Mesenchymal stem cell (in vitro differentiated cells and primary cell): Measurements from ENCODE around the gene ZNF804B.

ENCODE experiments used
- DNase-seq: peaks from one replicate; pipeline ENCODE4 v3.0.0-alpha.2; 2013
- H2AFZ ChIP-seq: one replicate; pipeline ENCODE4 v1.6.1; 2013; ENCODE audit warnings: low read depth, mild to moderate bottlenecking, control low read depth, inconsistent platforms, low read length, moderate library complexity
- H2AK5ac ChIP-seq: 2 replicates; pipeline ENCODE4 v1.6.1; 2013; ENCODE audit warnings: low read length, moderate library complexity, mild to moderate bottlenecking, inconsistent platforms; ENCODE audit not compliant: severe bottlenecking
- H2BK120ac ChIP-seq: one replicate; pipeline ENCODE4 v1.6.1; 2013; ENCODE audit warnings: low read depth, mild to moderate bottlenecking, inconsistent platforms, low read length, moderate library complexity
- H2BK12ac ChIP-seq, 2 experiments: one replicate each; pipeline ENCODE4 v1.6.1; 2013; ENCODE audit warnings: inconsistent platforms in 2 of 2, low read length in 2 of 2, mild to moderate bottlenecking in 2 of 2, moderate library complexity in 2 of 2, control low read depth in 1 of 2
- H2BK15ac ChIP-seq: one replicate; pipeline ENCODE4 v1.6.1; 2013; ENCODE audit warnings: mild to moderate bottlenecking, low read depth, inconsistent platforms; ENCODE audit not compliant: poor library complexity, severe bottlenecking
- H2BK5ac ChIP-seq: 2 replicates; pipeline ENCODE4 v1.6.1; 2013; ENCODE audit warnings: low read depth, mild to moderate bottlenecking, low read length, control low read depth, inconsistent platforms; ENCODE audit not compliant: poor library complexity, severe bottlenecking
- H3K14ac ChIP-seq, 2 experiments: one replicate each; pipeline ENCODE4 v1.6.1; 2013; ENCODE audit warnings: inconsistent platforms in 2 of 2, low read length in 2 of 2, control low read depth in 1 of 2, mild to moderate bottlenecking in 1 of 2, moderate library complexity in 1 of 2
- H3K18ac ChIP-seq, 2 experiments: one replicate each; pipeline ENCODE4 v1.6.1; 2013; ENCODE audit warnings: inconsistent platforms in 2 of 2, low read length in 2 of 2, control low read depth in 1 of 2, low read depth in 1 of 2, mild to moderate bottlenecking in 1 of 2
- H3K23ac ChIP-seq, 2 experiments: one replicate each; pipeline ENCODE4 v1.6.1; 2013; ENCODE audit warnings: inconsistent platforms in 2 of 2, low read length in 2 of 2, mild to moderate bottlenecking in 2 of 2, moderate library complexity in 2 of 2, control low read depth in 1 of 2
- H3K27ac ChIP-seq: 2 replicates; pipeline ENCODE4 v1.5.1; 2013; ENCODE audit warnings: mild to moderate bottlenecking, moderate library complexity, low read length, control low read depth, inconsistent platforms; ENCODE audit not compliant: poor library complexity, severe bottlenecking
- H3K27me3 ChIP-seq, 2 experiments: 2 replicates each; pipeline versions ENCODE4 v1.6.1 to v1.7.0; 2013; ENCODE audit warnings: low read length in 2 of 2, mild to moderate bottlenecking in 2 of 2, moderate library complexity in 2 of 2, control low read depth in 1 of 2, inconsistent platforms in 1 of 2; ENCODE audit not compliant: control insufficient read depth in 1 of 2, insufficient read depth in 1 of 2
- H3K36me3 ChIP-seq, 2 experiments: 2 replicates each; pipeline versions ENCODE4 v1.6.1 to v1.7.0; 2013; ENCODE audit warnings: low read length in 2 of 2, control low read depth in 1 of 2, inconsistent platforms in 1 of 2, low read depth in 1 of 2, mild to moderate bottlenecking in 1 of 2; ENCODE audit not compliant: insufficient read depth in 2 of 2, control insufficient read depth in 1 of 2
- H3K4ac ChIP-seq, 2 experiments: one replicate each; pipeline ENCODE4 v1.6.1; 2013; ENCODE audit warnings: inconsistent platforms in 2 of 2, low read length in 2 of 2, mild to moderate bottlenecking in 2 of 2, moderate library complexity in 2 of 2, control low read depth in 1 of 2, low read depth in 1 of 2
- H3K4me1 ChIP-seq: 2 replicates; pipeline ENCODE4 v1.6.1; 2013; ENCODE audit warnings: low read depth, low read length, control low read depth; ENCODE audit not compliant: control insufficient read depth, insufficient read depth
- H3K4me2 ChIP-seq: 2 replicates; pipeline ENCODE4 v1.6.1; 2013; ENCODE audit warnings: low read length, mild to moderate bottlenecking, inconsistent platforms; ENCODE audit not compliant: poor library complexity, severe bottlenecking
- H3K4me3 ChIP-seq, 2 experiments: 2 replicates each; pipeline versions ENCODE4 v1.5.1 to v1.7.0; 2013; ENCODE audit warnings: low read length in 2 of 2, mild to moderate bottlenecking in 2 of 2, control low read depth in 1 of 2, low read depth in 1 of 2; ENCODE audit not compliant: insufficient read depth in 1 of 2
- H3K79me1 ChIP-seq: replicated peaks from 2 replicates; pipeline ENCODE4 v1.6.1; 2013; ENCODE audit warnings: mild to moderate bottlenecking, control low read depth, low read length, inconsistent platforms; ENCODE audit not compliant: poor library complexity, severe bottlenecking
- H3K9ac ChIP-seq: 2 replicates; pipeline ENCODE4 v1.7.0; 2013; ENCODE audit warnings: mild to moderate bottlenecking, low read length, moderate library complexity
- H3K9me3 ChIP-seq: 2 replicates; pipeline ENCODE4 v1.7.0; 2013; ENCODE audit warnings: mild to moderate bottlenecking, low read length; ENCODE audit not compliant: control insufficient read depth
- H4K8ac ChIP-seq: one replicate; pipeline ENCODE4 v1.6.1; 2013; ENCODE audit warnings: inconsistent platforms, mild to moderate bottlenecking, low read length, moderate library complexity
- H4K91ac ChIP-seq: one replicate; pipeline ENCODE4 v1.6.1; 2013; ENCODE audit warnings: mild to moderate bottlenecking, low read length, inconsistent platforms
- WGBS: methylation state at CpG from one replicate; pipeline ENCODE4 v1.1.7; 2013; ENCODE audit warnings: mixed read lengths; 5-methylcytosine and 5-hydroxymethylcytosine counted together

ZNF804B gene

DNA sequence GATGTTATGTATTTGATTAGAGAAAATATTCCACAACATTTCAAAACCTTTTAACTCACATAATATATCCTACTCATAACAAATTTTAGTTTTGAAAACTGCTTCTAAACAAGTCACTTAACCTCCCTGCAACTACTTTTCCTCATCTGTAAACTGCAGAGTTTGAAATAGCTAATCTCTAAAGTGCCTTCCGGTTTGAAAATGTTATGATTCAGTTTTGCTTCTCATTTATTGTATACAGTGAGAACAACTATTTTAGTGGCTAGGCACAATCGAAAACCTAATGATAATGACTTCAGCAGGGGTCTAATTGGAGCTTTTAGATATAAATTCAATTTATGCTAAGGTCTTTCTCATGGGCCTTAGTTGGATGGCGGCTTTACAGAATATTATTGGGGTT is 66.7 kb downstream of the ZNF804B start:
- no peak for DNase-seq
- no peak overlapping the region for H3K4ac ChIP-seq
- WGBS: no CpG with 5 or more reads among the region's 3 CpGs

DNA sequence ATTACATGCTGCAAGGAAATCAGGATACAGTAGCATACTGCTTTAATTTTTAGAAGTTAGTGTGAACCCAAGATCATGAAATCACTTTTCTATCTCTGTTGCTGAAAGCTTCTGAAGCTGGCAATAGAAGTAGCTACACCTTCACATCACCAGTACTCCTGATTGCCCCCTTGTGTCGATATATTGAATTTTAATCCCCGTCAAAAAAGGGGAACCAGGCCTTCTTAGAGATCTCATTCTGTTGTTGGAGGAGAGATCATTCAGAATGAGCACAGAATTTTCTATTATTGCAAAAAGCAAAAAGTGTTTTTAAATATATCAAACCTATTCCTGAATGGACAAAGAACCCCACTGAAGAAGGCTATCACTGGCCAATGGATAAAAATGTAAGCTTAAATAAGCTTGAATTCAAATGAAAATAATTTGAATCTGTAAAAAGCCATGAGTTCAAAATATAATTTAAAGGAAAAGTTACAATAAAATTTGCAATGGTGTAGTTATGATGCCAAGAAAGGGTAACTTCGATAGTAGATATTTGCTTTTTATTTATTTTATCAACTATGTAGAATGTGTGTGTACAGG is 75.7 kb downstream of the ZNF804B start:
- no peak overlapping the region for H3K18ac ChIP-seq
- no peak overlapping the region for H3K4me2 ChIP-seq
- H2BK5ac ChIP-seq: no peak overlapping the region
- no peak overlapping the region for H4K8ac ChIP-seq
- H4K91ac ChIP-seq: no peak overlapping the region
- no peak overlapping the region for H3K27ac ChIP-seq
- no peak overlapping the region for H3K14ac ChIP-seq
- H2BK12ac ChIP-seq: no peak overlapping the region
- WGBS: no CpG with 5 or more reads among the region's 3 CpGs
- H3K36me3 ChIP-seq: no peaks in the 10 kb centered on the region
- H2BK120ac ChIP-seq: no peak overlapping the region
- H3K79me1 ChIP-seq: no peaks in the 10 kb centered on the region
- H2AK5ac ChIP-seq: no peak overlapping the region
- no peak overlapping the region for H2BK15ac ChIP-seq
- H3K9me3 ChIP-seq: no peaks in the 10 kb centered on the region
- no peak overlapping the region for H3K9ac ChIP-seq
- no peak overlapping the region for H3K4me3 ChIP-seq
- no peaks in the 10 kb centered on the region for H3K27me3 ChIP-seq
- no peaks in the 10 kb centered on the region for H3K4me1 ChIP-seq
- no peak overlapping the region for H3K4ac ChIP-seq
- DNase-seq: no peak
- no peak overlapping the region for H2AFZ ChIP-seq
- no peak overlapping the region for H3K23ac ChIP-seq

More for the DNA sequence above, 66.7 kb downstream of the ZNF804B start:
- Histone ChIP-seq H3K27me3 (no peaks in the 10 kb centered on the region), H2BK120ac (no peak overlapping the region), H2BK15ac (no peak overlapping the region), H2BK12ac (no peak overlapping the region), H3K9me3 (peaks cover 3% of the 10 kb centered on the region), H3K4me2 (no peak overlapping the region), H3K18ac (no peak overlapping the region), H3K27ac (no peak overlapping the region), H3K4me1 (no peaks in the 10 kb centered on the region), H3K4me3 (no peak overlapping the region), H3K9ac (no peak overlapping the region), H2AFZ (no peak overlapping the region), H4K91ac (no peak overlapping the region), H2BK5ac (no peak overlapping the region), H4K8ac (no peak overlapping the region), H3K14ac (no peak overlapping the region), H3K79me1 (no peaks in the 10 kb centered on the region), H3K23ac (no peak overlapping the region), H3K36me3 (no peaks in the 10 kb centered on the region), H2AK5ac (no peak overlapping the region)

DNA sequence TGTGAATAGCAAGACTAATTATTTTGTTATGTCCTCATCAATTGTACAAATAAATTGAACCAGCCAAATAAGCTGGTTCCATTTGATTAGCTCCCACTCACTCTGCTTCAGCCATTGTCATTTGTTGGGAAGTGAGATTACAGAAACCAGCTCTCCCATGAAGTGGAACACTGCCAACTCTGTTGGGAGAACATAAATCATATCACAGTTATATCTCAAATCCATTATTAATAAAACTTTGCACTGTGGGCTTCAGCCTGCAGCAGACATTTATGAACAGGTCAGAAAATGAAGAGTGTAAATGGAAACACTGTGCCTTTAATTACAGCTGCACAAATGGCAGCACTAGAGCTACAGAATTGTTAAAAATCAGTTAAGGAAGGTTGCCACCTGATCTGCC is 82.7 kb downstream of the ZNF804B start:
- no peak overlapping the region for H2AK5ac ChIP-seq

DNA sequence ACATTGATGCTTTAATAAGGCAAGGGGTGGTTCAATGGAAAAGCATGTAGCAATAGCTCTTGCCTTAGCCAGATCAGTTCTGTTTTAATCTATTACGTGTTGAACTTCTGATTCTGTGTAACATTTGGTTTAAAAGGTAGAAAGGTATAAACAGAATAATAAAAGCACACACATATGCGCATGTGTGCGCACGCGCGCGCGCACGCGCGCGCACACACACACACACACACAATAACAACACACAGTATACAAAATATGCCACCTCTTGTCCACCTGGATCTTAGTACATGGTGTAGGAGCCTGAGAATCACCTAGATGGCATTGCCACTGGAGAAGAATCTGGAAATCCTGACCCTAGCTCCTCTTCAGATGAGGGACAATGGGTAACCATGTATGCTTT is 85.6 kb downstream of the ZNF804B start:
- H3K36me3 ChIP-seq: no peaks in the 10 kb centered on the region
- H3K27me3 ChIP-seq: no peaks in the 10 kb centered on the region
- no peaks in the 10 kb centered on the region for H3K79me1 ChIP-seq
- 100% methylated on average over 1 of the region's 12 CpGs for WGBS
- H4K91ac ChIP-seq: no peak overlapping the region
- H2AFZ ChIP-seq: no peak overlapping the region
- no peak overlapping the region for H3K23ac ChIP-seq
- no peak overlapping the region for H3K27ac ChIP-seq
- no peak overlapping the region for H4K8ac ChIP-seq
- H2BK5ac ChIP-seq: no peak overlapping the region
- H3K18ac ChIP-seq: no peak overlapping the region
- H3K4me2 ChIP-seq: no peak overlapping the region
- no peak overlapping the region for H2AK5ac ChIP-seq
- no peak for DNase-seq
- H3K9ac ChIP-seq: no peak overlapping the region
- no peak overlapping the region for H3K4ac ChIP-seq
- H2BK120ac ChIP-seq: no peak overlapping the region
- H3K14ac ChIP-seq: no peak overlapping the region
- no peaks in the 10 kb centered on the region for H3K4me1 ChIP-seq
- no peak overlapping the region for H2BK15ac ChIP-seq
- no peak overlapping the region for H3K4me3 ChIP-seq
- H2BK12ac ChIP-seq: no peak overlapping the region
- peaks cover 3% of the 10 kb centered on the region for H3K9me3 ChIP-seq

More for the DNA sequence above, 82.7 kb downstream of the ZNF804B start:
- Histone ChIP-seq H2BK12ac (no peak overlapping the region), H3K4ac (no peak overlapping the region), H2BK15ac (no peak overlapping the region), H4K91ac (no peak overlapping the region), H3K27me3 (no peaks in the 10 kb centered on the region), H3K36me3 (no peaks in the 10 kb centered on the region), H3K23ac (no peak overlapping the region), H3K4me1 (no peaks in the 10 kb centered on the region), H2BK120ac (no peak overlapping the region), H3K79me1 (no peaks in the 10 kb centered on the region), H4K8ac (no peak overlapping the region), H3K9me3 (no peaks in the 10 kb centered on the region), H3K27ac (no peak overlapping the region), H3K4me3 (no peak overlapping the region), H3K4me2 (no peak overlapping the region), H3K14ac (no peak overlapping the region), H3K9ac (no peak overlapping the region), H2AFZ (no peak overlapping the region), H3K18ac (no peak overlapping the region), H2BK5ac (no peak overlapping the region)
- DNase-seq: no peak
